ENCODE results near the gene JAKMIP2.

Gene JAKMIP2

DNA sequence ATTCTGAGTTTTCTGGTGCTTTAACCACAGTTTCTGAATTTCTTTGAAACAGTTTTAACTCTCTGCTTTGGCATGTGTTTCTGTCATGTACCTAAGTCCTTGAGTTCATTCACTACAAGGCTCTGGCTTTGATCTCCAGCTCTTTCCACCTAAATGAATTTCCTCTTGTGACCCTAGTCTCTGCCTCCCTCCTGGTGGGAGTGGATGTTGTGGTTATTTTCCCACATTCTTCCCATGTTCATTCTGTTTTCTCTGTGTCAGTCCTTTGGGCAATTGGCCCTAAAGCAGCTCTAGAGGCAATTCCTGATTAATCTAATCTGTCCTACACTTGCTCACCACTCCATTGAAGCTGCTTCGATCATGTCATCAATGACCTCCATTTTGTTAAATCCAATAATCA, 244.3 kb downstream of the JAKMIP2 start:
- intact Hi-C loops (cut with micrococcal nuclease): no loop called here
- Mint-ChIP-seq H3K27ac (no peak overlapping the region), H3K27me3 (no peaks in the 10 kb centered on the region), H3K4me1 (ENCODE audit: low read depth) (no peaks in the 10 kb centered on the region), H3K9me3 (no peaks in the 10 kb centered on the region), H3K4me3 (no peak overlapping the region), H3K36me3 (ENCODE audit: low read depth) (no peaks in the 10 kb centered on the region)
